ENCODE data around the gene SERPINA5. TPM values are rescaled to one million over a fixed set of nuclear protein-coding genes. Genes with fewer than 3 reads are reported as not detected.

The SERPINA5 gene
- total and polyA plus RNA-seq, 10 of the 15 experiments (the other 5 are each of a cell fraction or from before 2014, with no cell fraction given), result 0.90 TPM; not detected in 9

- CTCF ChIA-PET, result interaction anchor here (3.0 kb wide), 1 partner anchor 12 kb away, joined by 11 read pairs; no protein-coding TSS in a partner anchor
- SMC1A ChIA-PET (ENCODE audit: uncharacterized antibody, unreplicated experiment), result no interaction called here
- H3K27me3 ChIP-seq (replicated peaks in 1 of 2; ENCODE audit: control insufficient read depth in 2 of 2, insufficient read depth in 2 of 2, low read length in 1 of 2), result no peaks in the 10 kb centered on the region
- no peak within 1 kb of the TSS for H2AFZ ChIP-seq (ENCODE audit: control insufficient read depth, low read depth, low read length)
- no peak within 1 kb of the TSS for H3K4me3 ChIP-seq
- BruUV-seq (replicated peaks), result no TSS peak
- intact Hi-C loops (cut with micrococcal nuclease; ENCODE audit: unreplicated experiment) (no loop called here), in situ Hi-C loops (cut with MboI) (no loop called here)
- WGBS (ENCODE audit: insufficient coverage, insufficient replicate concordance, low lambda C conversion rate, missing lambda C conversion rate), result 45% methylated on average over 11 of the region's 11 CpGs
- no peaks in the 10 kb centered on the region for H3K4me1 ChIP-seq (ENCODE audit: control insufficient read depth, insufficient read depth, low read length)
- H3K36me3 ChIP-seq (ENCODE audit: control insufficient read depth in 2 of 2, insufficient read depth in 2 of 2, low read length in 1 of 2), result no peaks in the 10 kb centered on the region
- no peaks in the 10 kb centered on the region for H3K79me2 ChIP-seq (ENCODE audit: control insufficient read depth, insufficient read depth, low read length)
- H4K20me1 ChIP-seq (ENCODE audit: control insufficient read depth, insufficient read depth), result no peaks in the 10 kb centered on the region
- H3K9me3 ChIP-seq (replicated peaks; ENCODE audit: control insufficient read depth, insufficient read depth, low read length), result no peaks in the 10 kb centered on the region; the same call in 2 of the 3 replicates
- RAD21 ChIA-PET (ENCODE audit: unreplicated experiment), result no interaction called here
- DNase-seq (ENCODE audit: low read depth, low spot score) (no peak), FAIRE-seq (no peak), ATAC-seq (no peak)
- no peak within 1 kb of the TSS for H3K27ac ChIP-seq (ENCODE audit: control insufficient read depth, insufficient read depth)
- POLR2A ChIA-PET, result no interaction called here
- TF ChIP-seq ATF7 (IDR thresholded peaks at IDR 0.05; ENCODE audit: low read depth) (no peak), SPI1 (IDR thresholded peaks at IDR 0.05; ENCODE audit: borderline replicate concordance, insufficient read depth, low read depth, low read length) (no peak), ZBED1 (IDR thresholded peaks at IDR 0.05; ENCODE audit: borderline replicate concordance) (no peak), PML (IDR thresholded peaks at IDR 0.05; ENCODE audit: low read length) (no peak), ZNF24 (IDR thresholded peaks at IDR 0.05) (no peak), FOS (IDR thresholded peaks at IDR 0.05; ENCODE audit: borderline replicate concordance, extremely low read depth, insufficient read length) (no peak), SUZ12 (IDR thresholded peaks at IDR 0.05; ENCODE audit: unreplicated experiment) (no peak), MYB (IDR thresholded peaks at IDR 0.05; ENCODE audit: borderline replicate concordance, low read depth, low read length) (no peak), RAD51 (IDR thresholded peaks at IDR 0.05) (no peak), RCOR1 (conservative IDR thresholded peaks at IDR 0.05; ENCODE audit: low read depth, low read length) (no peak), MXI1 (IDR thresholded peaks at IDR 0.05; ENCODE audit: low read depth, low read length) (no peak), EZH2 (IDR thresholded peaks at IDR 0.05; ENCODE audit: borderline replicate concordance, control insufficient read depth, low read depth, low read length) (no peak), IKZF2 (IDR thresholded peaks at IDR 0.05) (no peak)
- TF ChIP-seq, protein P1, sequence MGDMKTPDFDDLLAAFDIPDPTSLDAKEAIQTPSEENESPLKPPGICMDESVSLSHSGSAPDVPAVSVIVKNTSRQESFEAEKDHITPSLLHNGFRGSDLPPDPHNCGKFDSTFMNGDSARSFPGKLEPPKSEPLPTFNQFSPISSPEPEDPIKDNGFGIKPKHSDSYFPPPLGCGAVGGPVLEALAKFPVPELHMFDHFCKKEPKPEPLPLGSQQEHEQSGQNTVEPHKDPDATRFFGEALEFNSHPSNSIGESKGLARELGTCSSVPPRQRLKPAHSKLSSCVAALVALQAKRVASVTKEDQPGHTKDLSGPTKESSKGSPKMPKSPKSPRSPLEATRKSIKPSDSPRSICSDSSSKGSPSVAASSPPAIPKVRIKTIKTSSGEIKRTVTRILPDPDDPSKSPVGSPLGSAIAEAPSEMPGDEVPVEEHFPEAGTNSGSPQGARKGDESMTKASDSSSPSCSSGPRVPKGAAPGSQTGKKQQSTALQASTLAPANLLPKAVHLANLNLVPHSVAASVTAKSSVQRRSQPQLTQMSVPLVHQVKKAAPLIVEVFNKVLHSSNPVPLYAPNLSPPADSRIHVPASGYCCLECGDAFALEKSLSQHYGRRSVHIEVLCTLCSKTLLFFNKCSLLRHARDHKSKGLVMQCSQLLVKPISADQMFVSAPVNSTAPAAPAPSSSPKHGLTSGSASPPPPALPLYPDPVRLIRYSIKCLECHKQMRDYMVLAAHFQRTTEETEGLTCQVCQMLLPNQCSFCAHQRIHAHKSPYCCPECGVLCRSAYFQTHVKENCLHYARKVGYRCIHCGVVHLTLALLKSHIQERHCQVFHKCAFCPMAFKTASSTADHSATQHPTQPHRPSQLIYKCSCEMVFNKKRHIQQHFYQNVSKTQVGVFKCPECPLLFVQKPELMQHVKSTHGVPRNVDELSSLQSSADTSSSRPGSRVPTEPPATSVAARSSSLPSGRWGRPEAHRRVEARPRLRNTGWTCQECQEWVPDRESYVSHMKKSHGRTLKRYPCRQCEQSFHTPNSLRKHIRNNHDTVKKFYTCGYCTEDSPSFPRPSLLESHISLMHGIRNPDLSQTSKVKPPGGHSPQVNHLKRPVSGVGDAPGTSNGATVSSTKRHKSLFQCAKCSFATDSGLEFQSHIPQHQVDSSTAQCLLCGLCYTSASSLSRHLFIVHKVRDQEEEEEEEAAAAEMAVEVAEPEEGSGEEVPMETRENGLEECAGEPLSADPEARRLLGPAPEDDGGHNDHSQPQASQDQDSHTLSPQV (IDR thresholded peaks at IDR 0.05), result no peak
- H3K9ac ChIP-seq (ENCODE audit: control insufficient read depth, insufficient read depth, low read length), result no peak within 1 kb of the TSS
- no peak within 1 kb of the TSS for H3K4me2 ChIP-seq (ENCODE audit: control insufficient read depth, insufficient read depth)
Observed at GRCh38 chr14:94560751-94561655, 20.2 kb upstream of the SERPINA5 start, which contains the start of gene SERPINA4. TSS of gene SERPINA4 (plus strand) at chr14:94561442. CDS start at chr14:94563483, 2,041 bp downstream.
